Measurements from ENCODE around the gene GALNT2. TPM values are rescaled to one million over a fixed set of nuclear protein-coding genes. Genes with fewer than 3 reads are reported as not detected.

The GALNT2 gene
- total RNA-seq, 1 donor from 2014 or later, result 66.8 TPM

- no peak for DNase-seq (ENCODE audit: low read depth)
Measured at GRCh38 chr1:230226007-230226800, 159.2 kb downstream of the GALNT2 start.

DNA sequence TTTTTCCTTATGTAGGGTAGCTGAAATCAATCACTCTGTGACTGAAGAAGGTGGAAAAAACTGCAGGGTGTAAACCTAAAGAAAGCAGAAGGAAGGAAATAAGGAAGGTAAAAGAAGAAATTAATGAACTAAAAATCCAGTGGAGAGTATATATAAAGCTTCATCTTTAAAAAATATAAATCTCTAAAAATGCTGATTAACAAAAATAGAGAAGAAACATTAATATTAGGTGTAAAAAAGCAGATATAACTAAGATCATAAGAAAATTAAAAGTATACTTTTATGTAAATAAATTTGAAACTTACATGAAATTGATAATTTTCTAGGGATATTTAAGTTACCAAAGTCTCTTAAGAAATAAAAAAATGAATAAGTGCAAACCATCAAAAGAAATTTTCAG, 159.8 kb downstream of the GALNT2 start:
- no peak for DNase-seq (ENCODE audit: low read depth)

DNA sequence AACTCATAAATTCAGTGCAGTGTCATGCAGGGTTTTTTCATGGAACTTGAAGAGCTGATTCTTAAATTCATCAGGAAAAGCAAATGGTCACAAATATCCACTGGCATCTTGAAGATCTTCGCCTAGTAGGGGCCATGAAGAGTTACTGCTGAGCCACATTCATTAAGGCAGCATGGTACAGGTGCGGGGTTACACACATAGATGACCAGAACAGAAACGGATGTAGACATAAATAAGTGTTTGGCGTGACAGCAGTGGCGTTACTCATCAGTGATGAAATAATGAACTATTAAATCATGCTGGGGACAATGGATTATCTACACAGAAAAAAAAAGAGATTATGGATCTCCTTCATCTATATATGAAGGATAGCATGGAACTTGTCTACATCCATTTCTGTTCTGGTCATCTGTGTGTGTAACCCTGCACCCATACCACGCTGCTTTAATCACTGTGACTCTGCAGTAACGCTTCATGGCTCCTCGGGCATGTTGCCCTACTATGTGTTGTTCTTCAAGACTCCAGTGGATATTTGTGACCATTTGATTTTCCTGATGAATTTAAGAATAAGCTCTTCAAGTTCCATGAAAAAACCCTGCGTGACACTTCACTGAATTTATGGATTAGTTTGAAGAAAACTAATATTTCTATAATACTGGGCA, 161.3 kb downstream of the GALNT2 start:
- no peak for DNase-seq (ENCODE audit: low read depth)

- no peak for DNase-seq (ENCODE audit: low read depth)
Measured at GRCh38 chr1:230230273-230230672, 163.2 kb downstream of the GALNT2 start.

- no peak for DNase-seq (ENCODE audit: low read depth)
Measured at GRCh38 chr1:230230948-230231773, 164.1 kb downstream of the GALNT2 start.

DNA sequence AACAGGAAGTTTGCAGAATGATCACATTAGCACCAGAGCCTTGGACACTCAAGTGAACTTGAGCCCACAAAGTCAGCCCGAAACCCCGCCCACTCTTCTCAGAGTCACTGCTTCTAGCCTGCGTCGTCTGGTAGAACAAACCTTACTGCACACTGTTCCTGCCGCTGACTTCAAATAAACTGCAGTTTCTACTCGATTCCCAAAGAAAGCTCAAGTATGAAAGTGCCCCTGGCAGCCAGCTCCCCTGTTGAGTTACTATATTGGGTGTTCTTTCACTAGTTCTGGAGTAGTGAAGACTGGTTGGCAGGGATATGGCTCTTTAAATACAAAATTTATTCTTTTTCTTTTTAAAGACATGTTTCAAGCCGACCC, 164.7 kb downstream of the GALNT2 start:
- peak; percentile 69 for DNase-seq (ENCODE audit: low read depth)

GRCh38 chr1:230232371-230232771, 165.3 kb downstream of the GALNT2 start:
- DNase-seq (ENCODE audit: low read depth), result no peak

DNA sequence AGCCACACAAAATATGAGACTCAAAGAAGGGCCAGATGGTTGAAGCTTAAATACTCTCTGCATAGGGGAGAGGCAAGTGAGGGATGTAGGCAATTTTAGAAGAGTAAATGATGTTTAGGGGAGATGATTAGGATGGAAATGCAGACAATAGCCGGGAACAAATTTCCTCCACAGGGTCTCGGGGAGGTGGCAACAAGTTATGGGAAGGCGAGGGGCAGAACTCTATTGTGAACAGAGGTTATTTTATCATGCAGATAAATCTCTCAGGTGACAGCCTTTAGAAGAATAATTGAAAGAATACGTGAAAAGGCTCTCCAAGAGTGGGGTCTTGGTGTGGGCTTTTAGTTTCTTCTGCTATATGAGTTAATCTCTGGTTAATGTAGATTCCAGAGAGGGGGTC, 166.7 kb downstream of the GALNT2 start:
- no peak for DNase-seq (ENCODE audit: low read depth)

GRCh38 chr1:230235876-230236275, 168.8 kb downstream of the GALNT2 start:
- no peak for DNase-seq (ENCODE audit: low read depth)

GRCh38 chr1:230236301-230237008, 169.4 kb downstream of the GALNT2 start:
- DNase-seq (ENCODE audit: low read depth), result no peak

DNA sequence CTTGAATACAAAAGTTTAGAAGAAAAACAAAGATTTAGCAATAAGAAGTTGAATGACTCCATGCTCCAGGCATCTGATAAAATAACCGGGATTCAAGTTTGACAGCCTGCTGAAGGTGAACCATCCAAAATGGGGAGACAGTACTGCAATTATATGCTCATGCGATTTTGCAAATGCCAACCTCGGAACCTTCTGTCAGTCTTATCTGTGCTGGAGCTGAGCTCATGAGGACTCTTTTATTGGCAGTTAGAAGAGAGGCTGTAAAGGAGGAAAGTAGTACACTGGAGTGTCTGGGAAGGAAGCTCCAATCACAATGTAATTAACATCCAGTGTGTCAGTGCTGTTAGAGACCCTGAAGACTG, 170.0 kb downstream of the GALNT2 start:
- no peak for DNase-seq (ENCODE audit: low read depth)

- DNase-seq (ENCODE audit: low read depth), result no peak
Measured at GRCh38 chr1:230237805-230238204, 170.8 kb downstream of the GALNT2 start.

DNA sequence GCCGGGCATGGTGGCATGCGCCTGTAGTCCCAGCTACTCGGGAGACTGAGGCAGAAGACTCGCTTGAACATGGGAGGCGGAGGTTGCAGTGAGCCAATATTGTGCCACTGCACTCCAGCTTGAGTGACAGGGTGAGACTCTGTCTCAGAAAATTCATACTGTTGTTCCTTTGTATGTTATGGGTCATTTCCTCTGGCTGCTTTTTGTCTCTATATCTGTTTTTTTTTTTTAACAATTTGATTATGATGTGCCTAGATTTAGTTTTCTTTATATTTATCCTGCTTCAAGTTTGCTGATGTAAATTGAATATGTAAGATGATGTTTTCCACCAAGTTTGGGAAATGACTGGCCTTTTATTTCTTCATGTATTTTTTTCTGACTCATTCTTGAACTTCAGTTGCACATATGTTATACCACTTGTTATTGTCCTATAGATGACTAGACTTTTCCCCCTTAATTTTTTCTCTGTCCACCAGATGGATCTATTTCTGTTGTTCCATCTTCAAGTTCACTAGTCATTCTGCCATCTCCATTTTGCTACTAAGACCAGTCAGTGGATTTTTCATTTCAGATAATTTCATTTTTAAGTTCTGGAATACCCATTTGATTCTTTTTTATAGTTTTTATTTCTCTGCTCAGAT, 173.5 kb downstream of the GALNT2 start:
- no peak for DNase-seq (ENCODE audit: low read depth)

GRCh38 chr1:230242326-230242725, 175.3 kb downstream of the GALNT2 start:
- no peak for DNase-seq (ENCODE audit: low read depth)

DNA sequence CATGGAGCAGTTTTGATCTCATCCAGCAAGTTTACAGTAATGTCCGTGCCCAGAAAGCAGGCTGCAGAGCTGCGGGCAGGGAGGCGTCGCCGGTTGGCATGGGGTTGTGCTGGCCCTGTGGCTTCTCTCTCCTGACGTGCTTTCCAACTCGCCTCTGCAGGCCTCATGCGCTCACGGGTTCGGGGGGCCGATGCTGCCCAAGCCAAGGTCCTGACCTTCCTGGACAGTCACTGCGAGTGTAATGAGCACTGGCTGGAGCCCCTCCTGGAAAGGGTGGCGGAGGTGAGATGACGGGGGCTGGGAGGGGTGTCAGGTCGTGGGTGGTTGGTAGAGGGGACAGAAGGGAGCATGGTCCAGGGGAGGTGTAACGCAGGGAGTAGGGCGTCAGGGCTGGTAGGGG, 176.1 kb downstream of the GALNT2 start:
- DNase-seq (ENCODE audit: low read depth), result no peak

GRCh38 chr1:230243583-230244353, 176.7 kb downstream of the GALNT2 start:
- peak; percentile 42 for DNase-seq (ENCODE audit: low read depth)

DNA sequence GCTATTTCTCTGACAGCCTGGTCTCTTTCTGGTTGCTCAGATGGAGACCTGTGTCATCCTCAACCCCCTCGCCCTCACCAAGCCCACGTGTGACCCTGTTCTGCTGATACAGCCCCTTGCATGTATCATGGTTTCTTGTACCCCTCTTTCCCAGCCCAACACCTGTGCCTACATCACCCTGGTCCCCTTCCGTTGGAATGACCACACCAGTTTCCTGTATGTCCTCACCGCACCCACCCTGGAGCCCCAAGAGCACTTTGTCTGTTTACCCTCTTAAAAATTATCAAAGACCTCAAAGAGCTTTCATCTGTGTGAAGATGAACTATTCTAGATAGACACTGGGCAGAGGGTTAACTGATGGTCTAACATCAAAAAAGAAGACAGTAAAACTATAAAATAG, 179.5 kb downstream of the GALNT2 start:
- DNase-seq (ENCODE audit: low read depth), result no peak

GRCh38 chr1:230248016-230248888, 181.2 kb downstream of the GALNT2 start:
- no peak for DNase-seq (ENCODE audit: low read depth)

DNA sequence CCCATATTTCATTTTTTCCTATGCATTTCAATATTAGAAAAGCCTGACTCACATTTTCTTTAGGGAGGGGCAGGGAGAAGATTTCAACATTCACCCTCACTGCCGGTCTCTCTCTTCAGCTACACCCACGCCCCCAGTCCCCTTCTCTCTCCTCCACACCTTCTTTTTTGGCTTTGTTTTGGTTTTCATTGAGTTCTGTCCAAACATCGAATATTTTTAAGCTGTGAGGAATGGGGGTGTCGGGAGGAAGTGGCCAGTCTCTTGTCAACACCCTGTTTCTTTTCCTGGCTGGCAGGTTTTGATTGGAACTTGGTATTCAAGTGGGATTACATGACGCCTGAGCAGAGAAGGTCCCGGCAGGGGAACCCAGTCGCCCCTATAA, 181.8 kb downstream of the GALNT2 start:
- no peak for DNase-seq (ENCODE audit: low read depth)
